ENCODE data around the gene CCDC50. TPM values are rescaled to one million over a fixed set of nuclear protein-coding genes. Genes with fewer than 3 reads are reported as not detected.

Gene CCDC50
- total RNA-seq, 2 experiments from 2014 or later, result 31.4 to 43.9 TPM

GRCh38 chr3:191348098-191348497 is 18.9 kb downstream of the CCDC50 start:
- Histone ChIP-seq H3K9me3 (ENCODE audit: low read length) (no peaks in the 10 kb centered on the region), H4K20me1 (ENCODE audit: insufficient read depth, low read length) (peaks cover 12% of the 10 kb centered on the region), H3K4me3 (ENCODE audit: low read depth, low read length, poor library complexity, severe bottlenecking) (no peak overlapping the region), H3K79me2 (ENCODE audit: insufficient read depth, low read depth, low read length) (peaks cover 65% of the 10 kb centered on the region; the same call in 1 of the 2 replicates), H3K4me2 (ENCODE audit: low read length) (no peak overlapping the region), H3K36me3 (ENCODE audit: insufficient read depth, low read length) (no peaks in the 10 kb centered on the region), H3K27ac (ENCODE audit: low read depth, low read length, poor library complexity, severe bottlenecking) (no peak overlapping the region), H3K4me1 (ENCODE audit: insufficient read depth, low read length, poor library complexity, severe bottlenecking) (peaks cover 24% of the 10 kb centered on the region), H2AFZ (ENCODE audit: low read length) (no peak overlapping the region), H3K9me2 (ENCODE audit: insufficient read depth, low read length) (no peaks in the 10 kb centered on the region)
- intact Hi-C loops (cut with micrococcal nuclease; ENCODE audit: unreplicated experiment), result no loop called here
- no peak for DNase-seq (ENCODE audit: low spot score)
- CTCF ChIA-PET (ENCODE audit: unreplicated experiment), result no interaction called here
- no TSS peak for BruUV-seq (replicated peaks)
- TF ChIP-seq EZH2phosphoT487 (IDR thresholded peaks at IDR 0.05; ENCODE audit: borderline replicate concordance, low read depth, low read length), result no peak
- POLR2A ChIA-PET, result interaction anchor here (0.6 to 1.2 kb wide), 5 partner anchors 11 to 698 kb away, joined by 3 to 5 read pairs (median 3); no protein-coding TSS in a partner anchor

DNA sequence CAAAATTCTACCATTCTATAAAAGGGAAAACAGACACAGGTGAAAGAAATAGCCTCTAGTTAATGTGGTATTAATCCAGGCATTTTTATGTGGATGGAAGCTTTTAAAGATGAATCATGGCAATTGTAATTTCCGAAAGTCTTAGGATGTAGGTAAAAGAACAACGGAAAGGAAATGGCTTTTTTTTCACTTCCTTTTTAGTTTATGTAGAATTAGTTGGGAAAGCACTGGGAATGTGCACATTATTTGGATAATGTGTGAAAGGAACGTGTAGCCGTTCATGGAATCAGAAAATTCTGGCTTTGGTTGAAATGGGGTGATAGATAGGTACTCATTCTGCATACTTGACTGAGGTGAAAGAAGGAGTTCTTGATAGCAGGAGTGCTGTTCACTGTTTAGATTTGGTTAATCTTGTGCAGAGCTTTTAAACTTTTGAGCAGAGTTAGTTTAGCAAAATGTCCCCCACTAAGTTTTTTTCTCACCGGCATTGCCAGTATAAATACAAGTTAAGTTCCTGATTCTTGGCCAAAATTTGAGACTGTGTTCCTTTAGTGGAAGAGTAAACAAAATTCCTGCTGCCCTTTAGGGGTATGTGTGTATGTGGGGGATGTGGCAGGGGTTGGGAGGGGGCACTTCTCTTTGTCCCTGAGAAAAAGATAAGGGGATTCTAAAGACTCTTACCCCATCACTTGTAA is 21.3 kb downstream of the CCDC50 start:
- Histone ChIP-seq H3K9me3 (ENCODE audit: low read length) (no peaks in the 10 kb centered on the region), H3K27ac (ENCODE audit: low read depth, low read length, poor library complexity, severe bottlenecking) (no peak overlapping the region), H3K4me1 (ENCODE audit: insufficient read depth, low read length, poor library complexity, severe bottlenecking) (peaks cover 23% of the 10 kb centered on the region), H3K4me3 (ENCODE audit: low read depth, low read length, poor library complexity, severe bottlenecking) (no peak overlapping the region), H3K9me2 (ENCODE audit: insufficient read depth, low read length) (no peaks in the 10 kb centered on the region), H2AFZ (ENCODE audit: low read length) (no peak overlapping the region), H3K36me3 (ENCODE audit: insufficient read depth, low read length) (no peaks in the 10 kb centered on the region), H4K20me1 (ENCODE audit: insufficient read depth, low read length) (peaks cover 12% of the 10 kb centered on the region), H3K79me2 (ENCODE audit: insufficient read depth, low read depth, low read length) (peaks cover 66% of the 10 kb centered on the region; the same call in 1 of the 2 replicates), H3K4me2 (ENCODE audit: low read length) (no peak overlapping the region)
- POLR2A ChIA-PET, result interaction anchor here (0.5 to 1.0 kb wide), 3 partner anchors 9 to 206 kb away, joined by 3 to 4 read pairs (median 3); no protein-coding TSS in a partner anchor
- BruUV-seq (replicated peaks), result no TSS peak
- CTCF ChIA-PET (ENCODE audit: unreplicated experiment), result no interaction called here
- TF ChIP-seq EZH2phosphoT487 (IDR thresholded peaks at IDR 0.05; ENCODE audit: borderline replicate concordance, low read depth, low read length), result no peak
- TF ChIP-seq, protein P1, sequence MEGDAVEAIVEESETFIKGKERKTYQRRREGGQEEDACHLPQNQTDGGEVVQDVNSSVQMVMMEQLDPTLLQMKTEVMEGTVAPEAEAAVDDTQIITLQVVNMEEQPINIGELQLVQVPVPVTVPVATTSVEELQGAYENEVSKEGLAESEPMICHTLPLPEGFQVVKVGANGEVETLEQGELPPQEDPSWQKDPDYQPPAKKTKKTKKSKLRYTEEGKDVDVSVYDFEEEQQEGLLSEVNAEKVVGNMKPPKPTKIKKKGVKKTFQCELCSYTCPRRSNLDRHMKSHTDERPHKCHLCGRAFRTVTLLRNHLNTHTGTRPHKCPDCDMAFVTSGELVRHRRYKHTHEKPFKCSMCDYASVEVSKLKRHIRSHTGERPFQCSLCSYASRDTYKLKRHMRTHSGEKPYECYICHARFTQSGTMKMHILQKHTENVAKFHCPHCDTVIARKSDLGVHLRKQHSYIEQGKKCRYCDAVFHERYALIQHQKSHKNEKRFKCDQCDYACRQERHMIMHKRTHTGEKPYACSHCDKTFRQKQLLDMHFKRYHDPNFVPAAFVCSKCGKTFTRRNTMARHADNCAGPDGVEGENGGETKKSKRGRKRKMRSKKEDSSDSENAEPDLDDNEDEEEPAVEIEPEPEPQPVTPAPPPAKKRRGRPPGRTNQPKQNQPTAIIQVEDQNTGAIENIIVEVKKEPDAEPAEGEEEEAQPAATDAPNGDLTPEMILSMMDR (conservative IDR thresholded peaks at IDR 0.05; ENCODE audit: low read length), result no peak
- intact Hi-C loops (cut with micrococcal nuclease; ENCODE audit: unreplicated experiment), result no loop called here
- DNase-seq (ENCODE audit: low spot score), result no peak

DNA sequence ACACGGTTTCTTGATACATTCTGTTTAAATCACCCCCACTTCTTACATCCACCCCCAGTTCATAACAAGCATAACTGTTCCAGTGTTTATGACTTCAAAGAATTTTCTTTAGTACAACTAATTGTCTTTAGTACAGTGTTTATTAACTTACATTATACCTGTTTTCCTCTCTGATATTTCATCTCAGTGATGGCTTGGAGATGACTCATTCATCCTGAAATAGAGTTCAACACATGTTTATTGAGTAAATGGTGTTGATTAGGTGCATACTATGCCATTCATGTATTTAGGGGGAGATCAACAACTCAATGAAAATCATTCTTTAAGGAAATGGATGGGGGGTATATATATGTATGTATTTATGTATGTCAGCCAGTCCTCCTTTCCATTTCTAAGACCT is 22.8 kb downstream of the CCDC50 start:
- BruUV-seq (replicated peaks), result no TSS peak
- POLR2A ChIA-PET, result interaction anchor here (0.9 kb wide), 1 partner anchor 13 kb away, joined by 3 read pairs; no protein-coding TSS in a partner anchor
- no peaks in the 10 kb centered on the region for H3K9me2 ChIP-seq (ENCODE audit: insufficient read depth, low read length)
- no peak overlapping the region for H3K27ac ChIP-seq (ENCODE audit: low read depth, low read length, poor library complexity, severe bottlenecking)
- no peaks in the 10 kb centered on the region for H3K9me3 ChIP-seq (ENCODE audit: low read length)
- no peak overlapping the region for H2AFZ ChIP-seq (ENCODE audit: low read length)
- peaks cover 67% of the 10 kb centered on the region; the same call in 1 of the 2 replicates for H3K79me2 ChIP-seq (ENCODE audit: insufficient read depth, low read depth, low read length)
- TF ChIP-seq, protein P1 (conservative IDR thresholded peaks at IDR 0.05; ENCODE audit: low read length), result no peak
- TF ChIP-seq EZH2phosphoT487 (IDR thresholded peaks at IDR 0.05; ENCODE audit: borderline replicate concordance, low read depth, low read length), result no peak
- H3K36me3 ChIP-seq (ENCODE audit: insufficient read depth, low read length), result no peaks in the 10 kb centered on the region
- no peak for DNase-seq (ENCODE audit: low spot score)
- peaks cover 35% of the 10 kb centered on the region for H3K4me1 ChIP-seq (ENCODE audit: insufficient read depth, low read length, poor library complexity, severe bottlenecking)
- peaks cover 12% of the 10 kb centered on the region; the same call in 1 of the 2 replicates for H4K20me1 ChIP-seq (ENCODE audit: insufficient read depth, low read length)
- CTCF ChIA-PET (ENCODE audit: unreplicated experiment), result no interaction called here
- no peak overlapping the region for H3K4me2 ChIP-seq (ENCODE audit: low read length)
- intact Hi-C loops (cut with micrococcal nuclease; ENCODE audit: unreplicated experiment), result no loop called here
- no peak overlapping the region for H3K4me3 ChIP-seq (ENCODE audit: low read depth, low read length, poor library complexity, severe bottlenecking)
